Lower lobe of right lung (tissue), 2 donors: ENCODE data around the gene HLA-B. TPM values are rescaled to one million over a fixed set of nuclear protein-coding genes. Genes with fewer than 3 reads are reported as not detected.

Source experiments
- ATAC-seq, 2 donors: fragments of 200-7000 bp; cut with Tn5 transposase; one replicate each; pipeline ENCODE4 v1.9.1; 2020 to 2022; ENCODE audit warnings: mild to moderate bottlenecking in 2 of 2, moderate library complexity in 2 of 2
- DNase-seq: peaks from one replicate; pipeline ENCODE4 v3.0.0-alpha.2; 2020
- H3K27ac ChIP-seq: fragments of 200-600 bp; one replicate; pipeline ENCODE4 v1.8.0; 2022
- H3K27me3 ChIP-seq: fragments of 200-600 bp; one replicate; pipeline ENCODE4 v1.8.0; 2022; ENCODE audit warnings: low read depth
- H3K36me3 ChIP-seq: fragments of 200-600 bp; one replicate; pipeline ENCODE4 v1.8.0; 2022; ENCODE audit warnings: mild to moderate bottlenecking
- H3K4me1 ChIP-seq: fragments of 200-600 bp; one replicate; pipeline ENCODE4 v1.8.0; 2022
- H3K4me3 ChIP-seq: fragments of 200-600 bp; one replicate; pipeline ENCODE4 v1.8.0; 2022; ENCODE audit warnings: mild to moderate bottlenecking
- H3K9me3 ChIP-seq: fragments of 200-600 bp; one replicate; pipeline ENCODE4 v1.8.0; 2022
- intact Hi-C: fragments of 100-400 bp; cut with DNase I; formaldehyde crosslinking; loops from one replicate; pipeline ENCODE4 v1.11.0; 2022
- total RNA-seq: library from RNA; stranded (reverse); fragmentation: NEBNext Ultra II Directional; extraction: Animal tissue kit (Norgen Biotek cat#: 25700); gene quantifications from one replicate; pipeline ENCODE4 v1.2.1, GENCODE V29; 2021
- TF ChIP-seq, protein P1 (sequence below): fragments of 200-600 bp; IDR thresholded peaks from one replicate; pipeline ENCODE4 v1.8.0; 2022; ENCODE audit warnings: antibody characterized with exemption, mild to moderate bottlenecking
- donor health status: DM: no; HTN: yes; CAD: no; lungs with severe emphysema.

Gene HLA-B
- total RNA-seq, 1 donor from 2014 or later: 2,736 TPM

DNA sequence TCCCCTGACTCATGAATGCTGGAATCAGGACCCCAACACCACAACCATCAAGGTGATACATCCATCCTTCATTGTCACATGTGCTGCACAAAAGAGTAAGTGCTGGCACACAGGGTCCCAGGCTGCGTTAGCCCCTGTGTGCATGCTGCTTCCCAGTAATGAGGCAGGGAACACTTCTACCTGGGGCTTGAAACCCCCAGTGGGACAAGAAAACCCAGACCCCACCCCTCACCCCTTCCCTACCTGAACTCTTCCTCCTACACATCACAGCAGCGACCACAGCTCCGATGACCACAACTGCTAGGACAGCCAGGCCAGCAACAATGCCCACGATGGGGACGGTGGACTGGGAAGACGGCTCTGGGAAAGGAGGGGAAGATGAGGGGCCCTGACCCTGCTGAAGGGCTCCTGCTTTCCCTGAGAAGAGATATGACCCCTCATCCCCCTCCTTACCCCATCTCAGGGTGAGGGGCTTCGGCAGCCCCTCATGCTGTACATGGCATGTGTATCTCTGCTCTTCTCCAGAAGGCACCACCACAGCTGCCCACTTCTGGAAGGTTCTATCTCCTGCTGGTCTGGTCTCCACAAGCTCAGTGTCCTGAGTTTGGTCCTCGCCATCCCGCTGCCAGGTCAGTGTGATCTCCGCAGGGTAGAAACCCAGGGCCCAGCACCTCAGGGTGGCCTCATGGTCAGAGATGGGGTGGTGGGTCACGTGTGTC is 2.0 kb downstream of the HLA-B start:
- Histone ChIP-seq H3K27ac (peak overlapping the region; percentile 84), H3K9me3 (no peaks in the 10 kb centered on the region), H3K36me3 (peaks cover 25% of the 10 kb centered on the region), H3K27me3 (no peaks in the 10 kb centered on the region), H3K4me3 (peak overlapping the region; percentile 68), H3K4me1 (peaks cover 15% of the 10 kb centered on the region)
- no peak for ATAC-seq
- intact Hi-C loops: loop anchor here (10.0 kb wide), 1 partner anchor 80 kb away; the partner anchor contains the start of gene HLA-C
- TF ChIP-seq, protein P1, sequence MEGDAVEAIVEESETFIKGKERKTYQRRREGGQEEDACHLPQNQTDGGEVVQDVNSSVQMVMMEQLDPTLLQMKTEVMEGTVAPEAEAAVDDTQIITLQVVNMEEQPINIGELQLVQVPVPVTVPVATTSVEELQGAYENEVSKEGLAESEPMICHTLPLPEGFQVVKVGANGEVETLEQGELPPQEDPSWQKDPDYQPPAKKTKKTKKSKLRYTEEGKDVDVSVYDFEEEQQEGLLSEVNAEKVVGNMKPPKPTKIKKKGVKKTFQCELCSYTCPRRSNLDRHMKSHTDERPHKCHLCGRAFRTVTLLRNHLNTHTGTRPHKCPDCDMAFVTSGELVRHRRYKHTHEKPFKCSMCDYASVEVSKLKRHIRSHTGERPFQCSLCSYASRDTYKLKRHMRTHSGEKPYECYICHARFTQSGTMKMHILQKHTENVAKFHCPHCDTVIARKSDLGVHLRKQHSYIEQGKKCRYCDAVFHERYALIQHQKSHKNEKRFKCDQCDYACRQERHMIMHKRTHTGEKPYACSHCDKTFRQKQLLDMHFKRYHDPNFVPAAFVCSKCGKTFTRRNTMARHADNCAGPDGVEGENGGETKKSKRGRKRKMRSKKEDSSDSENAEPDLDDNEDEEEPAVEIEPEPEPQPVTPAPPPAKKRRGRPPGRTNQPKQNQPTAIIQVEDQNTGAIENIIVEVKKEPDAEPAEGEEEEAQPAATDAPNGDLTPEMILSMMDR: no peak
- no peak for DNase-seq

DNA sequence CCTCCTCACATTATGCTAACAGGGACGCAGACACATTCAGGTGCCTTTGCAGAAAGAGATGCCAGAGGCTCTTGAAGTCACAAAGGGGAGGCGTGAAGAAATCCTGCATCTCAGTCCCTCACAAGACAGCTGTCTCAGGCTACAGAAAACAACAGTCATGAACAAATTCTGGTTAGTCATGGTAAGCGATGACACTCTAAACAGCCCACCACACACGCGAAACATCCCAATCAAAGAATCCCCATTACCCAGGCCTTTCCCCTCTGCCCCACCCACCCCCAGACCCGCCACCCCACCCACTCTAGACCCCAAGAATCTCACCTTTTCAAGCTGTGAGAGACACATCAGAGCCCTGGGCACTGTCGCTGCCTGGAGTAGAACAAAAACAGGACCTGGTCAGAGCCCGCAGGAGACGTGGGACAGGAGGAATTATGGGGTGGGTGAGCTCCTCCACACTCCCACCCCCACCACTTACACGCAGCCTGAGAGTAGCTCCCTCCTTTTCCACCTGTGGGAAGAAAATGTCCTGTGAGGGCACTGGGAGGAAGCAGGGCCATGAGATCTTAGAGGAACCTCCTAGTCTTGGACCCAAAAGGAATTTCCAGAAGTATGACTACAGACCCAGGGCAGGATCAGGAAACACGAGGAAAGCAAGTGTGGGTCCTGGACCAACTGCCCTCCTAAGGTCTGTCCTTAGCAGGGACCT is 2.7 kb downstream of the HLA-B start:
- H3K9me3 ChIP-seq: no peaks in the 10 kb centered on the region
- no peak overlapping the region for H3K27ac ChIP-seq
- intact Hi-C loops: loop anchor here (10.0 kb wide), 1 partner anchor 80 kb away; the partner anchor contains the start of gene HLA-C
- peak overlapping the region; percentile 68 for H3K4me3 ChIP-seq
- ATAC-seq: no peak
- H3K4me1 ChIP-seq: peaks cover 15% of the 10 kb centered on the region
- H3K36me3 ChIP-seq: peaks cover 25% of the 10 kb centered on the region
- DNase-seq: no peak
- H3K27me3 ChIP-seq: no peaks in the 10 kb centered on the region
- TF ChIP-seq, protein P1: no peak

DNA sequence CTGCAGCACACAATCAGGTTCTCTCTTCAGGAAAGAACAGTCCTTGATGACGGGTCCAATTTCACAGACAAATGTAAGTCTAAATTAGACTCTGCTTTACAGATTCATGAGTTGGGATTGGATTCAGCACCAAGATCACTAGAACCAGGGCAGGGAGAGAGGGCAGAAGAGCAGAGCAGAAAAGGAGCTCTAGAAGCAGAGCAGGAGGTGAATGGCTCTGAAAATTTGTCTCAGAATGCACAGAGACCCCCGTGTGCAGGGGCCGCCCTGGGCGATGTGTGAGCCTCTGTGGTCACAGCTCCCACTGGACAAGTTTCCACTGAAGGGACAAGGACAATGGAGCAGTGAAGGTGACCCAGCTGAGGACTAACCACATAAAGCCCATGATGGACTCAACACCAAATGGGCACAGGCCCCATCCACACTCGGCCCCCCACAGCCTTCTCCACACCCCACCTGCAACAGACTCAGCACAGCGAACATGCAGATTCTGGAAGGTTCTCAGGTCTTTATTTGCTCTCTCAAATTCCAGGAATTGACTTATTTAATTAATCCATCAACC is 3.5 kb downstream of the HLA-B start:
- Histone ChIP-seq H3K4me1 (peaks cover 15% of the 10 kb centered on the region), H3K4me3 (peak overlapping the region; percentile 68), H3K36me3 (peaks cover 25% of the 10 kb centered on the region), H3K27ac (no peak overlapping the region), H3K9me3 (no peaks in the 10 kb centered on the region), H3K27me3 (no peaks in the 10 kb centered on the region)
- TF ChIP-seq, protein P1: no peak
- ATAC-seq: no peak
- no peak for DNase-seq
- intact Hi-C loops: loop anchor here (10.0 kb wide), 1 partner anchor 79 kb away; the partner anchor contains the start of gene HLA-C

DNA sequence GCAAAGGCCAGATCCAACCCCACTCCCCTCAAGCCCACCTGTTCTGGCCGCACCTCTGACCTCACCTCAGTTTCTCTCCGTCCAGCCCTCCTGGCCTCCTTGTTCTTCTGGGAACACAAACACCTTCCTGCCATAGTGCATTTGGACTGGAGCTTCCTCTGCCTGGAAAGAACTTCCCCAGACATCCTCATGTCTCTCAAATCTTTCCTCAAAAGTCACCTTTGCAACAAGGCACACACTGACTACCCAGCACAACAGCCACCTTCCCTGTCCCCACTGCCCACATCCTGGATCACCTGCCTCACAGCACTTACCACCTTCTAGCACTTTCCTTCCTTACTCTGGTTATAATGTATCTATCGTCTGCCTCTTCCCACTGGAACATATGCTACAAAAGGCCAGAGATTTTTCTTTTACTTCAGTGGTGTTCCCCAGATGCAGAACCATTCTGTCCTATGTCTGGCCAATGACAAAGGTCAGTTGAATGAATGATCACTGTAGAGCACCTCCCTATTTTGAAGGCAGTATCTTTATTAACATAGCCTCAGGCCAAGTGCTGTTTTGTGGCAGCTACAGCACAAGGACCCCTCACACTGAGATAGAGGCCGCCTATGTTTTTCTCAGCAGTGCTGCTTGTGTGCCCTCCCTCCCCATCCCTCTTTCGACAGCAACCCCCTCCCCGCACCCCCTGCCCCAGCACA is 4.1 kb downstream of the HLA-B start:
- intact Hi-C loops: loop anchor here (10.0 kb wide), 1 partner anchor 78 kb away; the partner anchor contains the start of gene HLA-C
- H3K4me3 ChIP-seq: no peak overlapping the region

More for the DNA sequence above, 4.1 kb downstream of the HLA-B start:
- Histone ChIP-seq H3K27me3 (no peaks in the 10 kb centered on the region), H3K36me3 (peaks cover 25% of the 10 kb centered on the region), H3K4me1 (peaks cover 15% of the 10 kb centered on the region), H3K9me3 (no peaks in the 10 kb centered on the region), H3K27ac (no peak overlapping the region)
- TF ChIP-seq, protein P1: no peak
- no peak for ATAC-seq
- DNase-seq: no peak
